Left colon (tissue), 2 donors: ENCODE results near the gene KCTD16. TPM values are rescaled to one million over a fixed set of nuclear protein-coding genes. Genes with fewer than 3 reads are reported as not detected.

Experiments used
- ATAC-seq: fragments of 200-7000 bp; cut with Tn5 transposase; one replicate; pipeline ENCODE4 v1.9.1; 2020; ENCODE audit warnings: mild to moderate bottlenecking, moderate library complexity
- DNase-seq, 2 donors: peaks; one replicate each; pipeline ENCODE4 v3.0.0-alpha.2; 2020
- intact Hi-C, 2 donors: fragments of 100-400 bp; cut with DNase I in 1 of 2; cut with micrococcal nuclease in 1 of 2; formaldehyde crosslinking; loops; one replicate each; pipeline versions ENCODE4 v1.11.2 to v1.14.0; 2022; cut with DNase I, micrococcal nuclease
- total RNA-seq, 2 donors: library from RNA; stranded (reverse); fragmentation: NEBNext Ultra II Directional; extraction: Animal tissue kit (Norgen Biotek cat#: 25700); gene quantifications; one replicate each; pipeline ENCODE4 v1.2.1, GENCODE V29; 2021
- donor health status: DM: no; HTN: no; CAD: no.
- donor health status: DM: yes; HTN: yes; CAD: no.

The KCTD16 gene
- total RNA-seq, 2 donors from 2014 or later, result 0.11 TPM; not detected in 1

DNA sequence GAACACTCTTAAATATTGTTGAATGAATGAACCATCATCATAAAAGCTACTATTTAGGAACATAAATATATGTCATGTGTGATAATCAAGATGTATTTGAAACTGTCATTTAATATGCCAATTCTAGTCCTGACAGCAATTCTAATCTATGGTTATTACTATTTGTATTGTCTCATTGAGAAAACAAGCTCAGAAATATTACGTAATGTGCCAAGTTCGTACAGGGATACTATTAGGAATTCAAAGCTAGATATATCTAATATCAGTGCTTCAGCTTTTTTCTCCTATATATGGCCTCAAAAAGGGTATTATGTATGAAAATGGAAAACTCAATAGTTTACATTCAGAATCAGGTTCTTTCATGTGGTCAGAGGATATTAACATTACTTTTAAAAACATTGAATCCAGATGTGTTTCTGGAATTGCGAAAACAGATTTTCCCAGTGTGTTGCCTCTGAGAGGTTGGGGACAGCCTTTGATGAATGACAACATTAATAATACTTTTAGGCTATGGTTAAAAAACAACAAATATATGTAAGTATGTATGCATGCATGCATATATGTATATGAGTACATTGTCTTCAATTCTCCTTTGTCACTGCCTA lies 95.1 kb downstream of the KCTD16 start:
- DNase-seq, result no peak

DNA sequence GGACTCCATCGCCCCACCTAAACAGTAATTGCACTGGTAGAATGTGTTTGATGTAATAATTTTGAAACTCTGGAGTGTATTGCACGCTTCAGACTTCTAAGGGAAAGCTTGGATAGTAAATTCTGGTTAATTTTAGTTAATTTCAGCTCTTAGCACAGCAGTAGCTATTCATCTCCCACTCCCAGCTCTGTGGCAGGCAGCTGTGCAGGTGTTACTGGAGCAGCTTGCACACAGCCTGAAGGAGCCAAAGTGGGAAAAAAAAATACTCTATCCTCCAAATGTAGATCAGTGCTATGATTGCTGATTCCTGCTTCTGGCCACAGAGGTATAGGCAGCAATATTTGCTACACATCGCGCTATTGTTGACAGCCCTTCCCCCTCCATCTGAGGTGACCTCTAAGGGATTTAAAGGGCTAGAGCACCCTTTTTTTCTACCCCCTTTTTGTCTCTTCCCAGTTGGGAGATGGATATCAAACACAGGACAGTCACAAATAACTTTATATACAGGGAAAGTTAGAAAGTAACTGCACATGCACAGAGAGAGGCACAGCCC lies 97.4 kb downstream of the KCTD16 start:
- intact Hi-C loops, result no loop called here
- no peak for ATAC-seq
- DNase-seq, result no peak

More for the DNA sequence above, 95.1 kb downstream of the KCTD16 start:
- no peak for ATAC-seq
- intact Hi-C loops, result no loop called here

DNA sequence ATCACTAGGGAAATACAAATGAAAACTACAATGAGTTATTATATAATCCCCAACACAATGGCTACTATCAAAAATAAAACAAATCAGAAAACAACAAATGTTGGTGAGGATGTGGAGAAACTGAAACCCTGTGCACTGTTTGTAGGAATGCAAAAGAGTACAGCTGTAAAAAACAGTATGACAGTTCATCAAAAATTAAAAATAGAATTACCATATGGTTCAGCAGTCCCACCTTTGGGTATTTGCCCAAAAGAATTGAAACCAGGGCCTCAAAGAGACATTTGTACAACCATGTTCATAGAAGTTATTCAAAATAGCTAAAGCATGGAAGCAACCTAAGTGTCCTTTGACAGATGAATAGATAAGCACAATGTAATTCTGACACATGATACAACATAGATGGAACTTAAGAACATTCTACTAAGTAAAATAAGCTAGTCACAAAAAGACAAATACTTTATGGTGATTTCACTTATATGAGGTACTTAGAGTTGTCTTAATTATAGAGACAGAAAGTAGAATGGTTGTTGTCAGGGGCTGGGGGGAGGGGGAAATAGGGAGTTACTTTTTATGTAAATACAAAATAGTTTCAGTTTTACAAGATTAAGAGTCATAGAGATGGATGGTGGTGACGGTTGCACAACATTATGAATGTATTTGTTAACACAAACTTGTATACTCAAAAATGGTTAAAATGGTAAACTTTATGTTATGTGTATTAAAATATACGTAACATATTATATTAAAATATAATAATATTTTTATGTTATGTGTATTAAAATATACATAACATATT lies 102.8 kb downstream of the KCTD16 start:
- ATAC-seq, result no peak
- intact Hi-C loops, result no loop called here
- DNase-seq, result no peak

DNA sequence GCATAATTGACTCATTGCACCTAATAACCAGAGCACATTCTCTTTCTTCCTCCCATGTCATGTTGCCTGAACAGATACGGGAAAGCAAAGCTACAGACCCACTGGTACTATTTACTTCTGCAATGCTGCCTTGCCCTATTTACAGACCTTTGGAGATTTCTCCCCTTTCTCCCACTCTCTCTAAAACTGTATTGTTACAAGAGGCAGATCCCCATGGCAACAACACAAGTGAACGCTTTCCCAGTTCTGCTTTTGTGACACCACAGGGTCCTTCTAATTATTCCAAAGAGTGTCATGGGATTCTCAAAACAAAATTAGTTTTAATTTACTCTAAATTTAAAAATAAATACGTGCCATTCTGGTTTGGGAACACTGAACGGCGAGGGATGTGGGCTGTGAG lies 104.7 kb downstream of the KCTD16 start:
- ATAC-seq, result no peak
- intact Hi-C loops, result no loop called here
- DNase-seq, result no peak

DNA sequence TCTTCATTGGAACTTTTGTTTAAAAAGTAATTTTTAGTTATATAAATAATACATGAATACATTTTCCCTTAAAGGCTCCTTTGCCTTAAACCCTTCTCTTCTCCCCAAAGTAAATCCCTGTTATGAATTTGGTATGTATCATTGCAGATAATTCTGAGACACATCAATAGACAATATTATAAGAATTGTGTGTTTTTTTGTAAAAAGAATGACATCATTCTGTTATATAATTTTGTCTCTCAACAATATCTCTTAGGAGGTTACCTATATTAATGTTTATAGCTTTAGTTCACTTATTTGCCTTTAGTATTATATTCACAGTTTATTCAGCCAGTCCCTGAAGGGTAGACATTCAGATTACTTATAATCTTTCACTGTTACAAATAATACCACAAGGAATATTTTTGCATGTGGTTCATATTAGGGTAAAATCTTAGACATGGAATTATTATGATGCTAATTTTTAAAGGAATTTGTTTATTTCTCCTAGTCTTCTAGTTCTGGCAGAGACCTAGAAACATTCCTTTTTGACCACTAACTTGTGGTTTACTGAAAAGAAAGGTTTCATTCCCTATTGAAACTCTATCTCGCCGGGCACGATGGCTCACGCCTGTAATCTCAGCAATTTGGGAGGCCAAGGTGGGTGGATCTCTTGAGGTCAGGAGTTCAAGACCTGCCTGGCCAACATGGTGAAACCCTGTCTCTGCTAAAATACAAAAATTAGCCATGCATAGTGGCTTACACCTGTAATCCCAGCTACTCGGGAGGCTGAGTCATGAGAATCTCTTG lies 105.6 kb downstream of the KCTD16 start:
- DNase-seq (no peak), ATAC-seq (no peak)
- intact Hi-C loops, result no loop called here

DNA sequence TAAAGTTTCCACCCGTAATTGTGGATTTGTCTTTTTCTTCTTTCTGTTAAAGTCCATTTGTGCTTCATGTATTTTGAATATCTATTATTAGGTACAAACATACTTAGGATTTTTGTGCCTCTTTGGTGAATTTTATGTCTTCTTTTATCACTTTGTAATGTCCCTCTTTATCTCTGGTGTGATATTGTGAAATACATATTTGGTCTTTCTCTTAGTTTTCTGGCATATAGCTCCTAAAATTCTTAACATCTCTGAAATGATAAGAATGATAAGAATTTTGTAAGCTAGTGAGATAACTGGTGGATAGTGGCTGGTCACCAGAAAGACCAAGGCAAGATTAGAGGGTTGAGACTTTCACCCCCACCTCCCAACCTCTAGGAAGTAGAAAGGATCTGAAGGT lies 111.1 kb downstream of the KCTD16 start:
- intact Hi-C loops, result no loop called here
- ATAC-seq, result no peak

DNA sequence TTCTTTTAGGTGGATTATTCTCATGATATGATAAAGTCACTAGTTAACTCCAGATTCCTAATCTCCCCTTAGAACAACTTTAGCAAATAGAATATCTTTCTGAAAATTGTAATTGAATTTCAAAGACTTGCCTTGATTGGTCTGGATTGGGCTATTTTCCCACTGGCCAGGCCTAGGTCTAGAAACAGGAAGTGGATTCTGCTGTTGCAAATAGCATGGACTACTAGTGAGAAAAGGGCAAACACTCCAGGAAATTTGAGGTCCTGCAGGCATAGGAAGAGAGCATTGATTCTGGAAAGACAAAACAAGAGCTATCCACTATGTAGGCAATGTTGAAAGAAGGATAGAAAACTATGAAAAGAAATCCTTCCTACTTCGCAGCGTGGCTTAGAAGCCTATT lies 113.4 kb downstream of the KCTD16 start:
- intact Hi-C loops, result no loop called here
- ATAC-seq, result no peak
- DNase-seq, result no peak

More for the DNA sequence above, 111.1 kb downstream of the KCTD16 start:
- DNase-seq, result no peak

DNA sequence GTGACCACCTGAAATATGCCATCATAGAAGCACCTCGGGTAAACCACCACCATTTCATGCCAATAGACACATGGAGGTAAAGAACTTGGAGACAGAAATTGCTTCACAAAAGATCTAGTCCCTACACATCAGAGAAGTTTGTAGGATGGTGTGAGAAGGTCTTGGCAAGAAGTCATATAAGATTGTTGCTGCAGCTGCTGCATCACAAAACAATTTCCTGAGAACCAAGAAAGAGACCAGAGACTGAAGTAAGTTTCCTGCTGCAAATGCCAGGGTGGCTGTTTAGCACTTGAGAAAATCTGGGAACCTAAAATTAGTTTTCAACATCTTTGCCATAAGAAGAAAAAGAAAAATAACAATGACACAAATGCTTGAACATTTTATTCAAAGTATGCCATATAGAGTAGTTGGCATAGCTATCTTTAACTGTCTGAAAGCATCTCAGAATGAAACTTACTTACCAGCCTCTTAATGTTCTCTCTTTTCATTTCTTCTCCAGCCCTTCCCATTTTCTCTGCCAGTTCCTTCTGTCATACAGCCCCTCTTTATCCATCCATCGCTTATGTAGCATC lies 114.3 kb downstream of the KCTD16 start:
- intact Hi-C loops, result no loop called here
- ATAC-seq, result no peak
- no peak for DNase-seq

DNA sequence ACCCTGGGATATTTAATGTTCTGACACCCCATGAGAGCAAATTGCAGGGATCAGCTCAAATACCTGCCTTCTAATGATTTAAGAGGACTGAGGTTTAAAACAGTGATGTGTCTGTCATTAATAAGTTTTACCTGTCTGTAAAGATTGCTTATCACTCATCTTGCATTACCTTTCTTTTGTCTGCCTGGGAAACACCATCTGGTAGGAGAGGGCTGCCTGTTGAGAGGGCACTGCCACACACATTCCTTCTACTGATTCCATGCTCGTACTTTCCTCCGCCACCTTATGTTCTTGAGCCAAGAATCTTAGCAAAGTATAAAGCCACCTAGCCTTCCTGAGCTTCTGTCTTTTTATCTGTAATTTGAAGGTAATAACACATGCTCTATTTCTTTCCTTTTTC lies 118.6 kb downstream of the KCTD16 start:
- DNase-seq (no peak), ATAC-seq (no peak)
- intact Hi-C loops, result no loop called here

DNA sequence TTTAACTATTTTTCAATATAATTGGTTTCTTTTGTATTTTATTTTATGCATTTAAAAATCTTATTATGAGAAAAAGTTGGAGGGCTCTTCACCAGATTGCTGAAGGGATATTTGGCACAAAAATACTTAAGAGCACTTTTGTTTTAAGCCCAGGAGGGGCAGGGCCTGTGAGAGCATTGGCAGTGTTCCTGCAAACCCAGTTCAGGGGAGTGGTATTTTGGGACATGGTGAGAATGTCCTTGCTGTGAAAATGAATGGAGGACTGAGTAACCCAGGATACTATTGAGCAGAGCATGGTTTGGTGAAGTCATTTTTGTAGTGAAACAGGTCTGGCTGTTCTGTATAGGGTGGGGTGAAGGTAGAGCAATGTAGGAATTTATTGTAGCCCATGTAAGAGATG lies 121.4 kb downstream of the KCTD16 start:
- intact Hi-C loops, result no loop called here
- no peak for ATAC-seq

DNA sequence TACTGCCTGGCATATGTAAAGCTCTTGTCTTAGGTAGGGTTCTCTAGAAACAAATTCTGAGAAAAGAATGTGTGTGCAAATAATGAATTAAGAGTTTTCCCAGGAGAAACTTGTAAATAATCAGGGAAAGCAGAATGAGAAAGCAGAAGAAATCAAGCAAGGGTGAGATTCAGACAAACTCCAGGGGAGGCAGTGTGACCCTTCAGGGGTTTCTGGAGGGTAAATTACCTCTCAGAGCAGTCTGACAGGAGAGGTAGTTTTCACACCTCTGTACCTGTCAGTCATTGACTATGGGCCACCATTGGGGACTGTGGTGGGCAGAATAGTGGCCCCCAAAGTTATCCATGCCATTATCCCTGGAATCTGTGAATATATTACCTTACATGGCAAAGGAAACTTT lies 124.6 kb downstream of the KCTD16 start:
- ATAC-seq, result no peak
- intact Hi-C loops, result no loop called here
- no peak for DNase-seq

More for the DNA sequence above, 121.4 kb downstream of the KCTD16 start:
- DNase-seq, result no peak

DNA sequence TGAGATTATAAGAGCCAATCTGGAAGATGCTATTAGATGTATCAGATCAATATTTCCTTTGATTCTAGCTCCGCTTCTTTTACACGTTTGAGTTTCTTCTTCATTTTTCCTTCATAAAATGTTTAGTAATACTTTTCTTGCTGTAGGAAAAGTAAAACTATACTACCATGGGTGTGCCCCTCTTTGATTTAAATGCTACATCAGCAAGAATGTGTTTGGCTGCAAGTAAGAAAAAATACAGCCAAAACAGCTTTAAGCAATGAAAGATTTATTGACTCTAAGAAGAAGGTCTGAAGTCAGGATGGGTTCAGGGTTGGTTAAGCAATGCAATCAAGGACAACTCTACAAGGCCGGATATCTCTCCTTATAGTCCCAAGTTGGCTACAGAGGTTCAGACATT lies 126.4 kb downstream of the KCTD16 start:
- DNase-seq (no peak), ATAC-seq (no peak)
- intact Hi-C loops, result no loop called here

DNA sequence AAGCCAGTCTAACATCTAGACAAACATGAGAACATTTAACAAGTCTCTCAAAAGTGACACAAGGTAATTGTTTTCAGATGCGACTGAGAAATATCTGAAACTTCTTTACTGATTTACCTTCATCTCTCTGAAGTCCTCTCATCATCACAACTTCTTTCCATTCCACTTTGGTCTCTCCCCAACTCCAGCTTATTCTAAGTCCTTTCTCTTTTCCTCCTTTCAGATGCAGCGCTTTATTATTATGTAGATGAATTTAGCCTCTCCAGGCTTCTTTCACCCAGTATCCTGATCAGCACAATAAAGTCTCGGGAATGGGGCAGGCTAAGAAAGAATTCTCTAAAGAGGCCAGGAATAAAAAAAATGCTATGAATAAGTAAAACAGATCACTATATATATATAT lies 128.0 kb downstream of the KCTD16 start:
- DNase-seq, result no peak
- no peak for ATAC-seq
- intact Hi-C loops, result no loop called here

DNA sequence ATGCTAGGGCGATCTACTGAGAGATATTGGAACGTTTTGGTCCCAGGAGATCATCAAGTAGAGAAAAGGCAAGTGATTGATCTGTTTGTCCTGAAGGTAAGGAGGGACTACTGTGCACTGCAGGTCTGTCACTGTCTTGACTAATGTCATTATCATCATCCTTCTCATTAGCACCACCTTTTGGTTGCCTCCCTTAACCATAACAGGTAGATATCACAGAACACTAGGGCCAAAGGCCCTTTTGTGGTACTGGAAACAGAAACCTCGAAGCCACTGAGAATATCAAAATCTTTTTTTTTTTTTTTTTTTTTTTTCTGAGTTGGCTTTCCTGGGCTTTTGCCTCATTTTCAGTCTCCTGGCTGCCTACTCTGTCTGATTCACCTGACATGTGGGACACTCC lies 134.0 kb downstream of the KCTD16 start:
- no peak for ATAC-seq
- no peak for DNase-seq

DNA sequence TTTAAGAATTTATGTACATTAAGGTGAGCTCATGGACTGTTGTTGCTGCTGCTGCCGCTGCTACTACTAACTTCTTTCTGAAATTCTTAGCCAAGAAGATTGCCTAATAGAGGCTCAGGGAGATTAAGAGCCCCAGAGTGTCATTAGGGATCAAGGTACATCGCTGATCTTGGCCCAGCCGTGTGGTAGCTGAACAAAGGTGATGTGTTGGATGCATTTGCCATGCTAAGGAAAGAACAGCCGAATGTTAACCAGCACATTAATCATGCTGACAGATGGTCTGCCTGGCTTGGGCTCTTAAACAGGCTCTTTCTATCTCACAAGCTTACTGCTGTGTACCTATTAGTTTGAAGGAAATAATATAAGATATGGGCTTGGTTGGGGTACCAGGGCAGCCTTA lies 137.1 kb downstream of the KCTD16 start:
- intact Hi-C loops, result no loop called here

More for the DNA sequence above, 134.0 kb downstream of the KCTD16 start:
- intact Hi-C loops, result no loop called here

DNA sequence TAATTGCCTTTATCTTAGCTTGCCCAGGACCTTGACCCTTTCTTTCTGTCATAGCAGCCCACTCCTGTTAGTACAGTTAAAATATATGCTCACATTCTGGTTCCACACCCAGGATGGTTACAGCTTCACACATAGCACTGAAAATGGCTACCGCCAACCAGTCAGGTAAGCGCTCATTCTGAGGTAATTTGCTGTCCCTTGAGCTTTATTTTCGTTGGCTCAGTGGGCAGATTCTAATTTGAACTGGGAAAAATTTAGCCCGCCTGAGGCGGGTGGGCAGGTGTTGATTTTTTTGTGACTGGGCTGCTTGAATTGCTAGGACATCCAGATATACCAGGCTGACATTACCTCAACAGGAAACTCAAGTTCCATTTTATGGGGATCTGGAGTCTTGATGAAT lies 137.5 kb downstream of the KCTD16 start:
- DNase-seq, result no peak
- no peak for ATAC-seq
- intact Hi-C loops, result no loop called here

More for the DNA sequence above, 137.1 kb downstream of the KCTD16 start:
- ATAC-seq (peak; percentile 56), DNase-seq (no peak)

DNA sequence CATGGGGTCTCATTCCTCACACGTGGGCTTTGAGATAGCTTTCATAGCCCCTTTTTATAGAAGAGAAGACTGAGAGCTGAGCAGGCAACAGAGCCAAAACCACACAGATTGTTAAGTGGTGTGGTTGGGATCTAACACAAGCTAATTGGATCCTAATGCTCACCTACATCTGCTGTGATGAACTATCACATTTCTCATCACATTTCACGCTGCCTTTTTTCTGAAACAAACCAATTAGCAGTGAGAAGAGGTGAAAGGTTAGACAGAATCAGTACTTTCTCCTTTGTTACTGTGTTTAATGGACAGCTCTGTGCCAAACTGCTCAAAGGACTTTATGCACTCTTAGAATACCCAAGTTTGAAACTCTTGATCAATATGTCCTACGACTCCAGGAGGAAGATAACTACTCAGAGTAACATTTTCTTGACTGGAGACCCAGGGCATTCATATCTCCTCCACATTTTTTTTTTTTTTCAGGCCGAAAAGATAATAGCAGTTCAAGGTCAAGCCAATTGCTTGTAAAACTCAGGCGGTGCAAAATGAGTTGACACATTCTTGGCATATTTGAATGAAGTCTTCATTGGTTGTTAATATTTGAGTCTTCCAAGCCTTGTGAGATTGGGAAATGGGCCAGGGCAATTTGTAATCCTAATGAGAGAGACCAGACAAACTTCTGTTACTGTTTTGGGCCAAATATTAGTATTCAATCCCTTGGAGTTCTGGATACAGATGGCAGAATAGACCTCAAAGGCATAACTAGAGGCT lies 138.4 kb downstream of the KCTD16 start:
- DNase-seq, result no peak
- no peak for ATAC-seq
- intact Hi-C loops, result no loop called here

DNA sequence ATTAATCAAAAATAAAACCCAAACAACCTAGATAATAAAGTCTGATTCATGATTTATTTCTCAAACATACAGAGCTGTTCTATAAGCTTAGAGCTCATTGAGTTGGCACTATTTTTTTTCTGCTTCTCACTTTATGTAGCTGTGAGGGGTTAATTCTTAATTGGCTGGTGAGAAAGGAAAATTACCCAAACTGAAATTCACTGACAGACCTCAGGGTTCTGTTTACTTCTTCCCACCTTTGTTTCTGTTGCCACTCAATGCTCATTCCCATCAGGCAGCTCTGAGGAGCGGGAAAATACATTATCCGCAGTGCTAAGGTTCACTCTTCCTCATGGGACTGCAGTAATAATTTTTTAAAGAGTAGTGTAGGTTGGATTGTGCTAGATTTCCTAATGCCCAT lies 139.9 kb downstream of the KCTD16 start:
- intact Hi-C loops, result no loop called here
- ATAC-seq (no peak), DNase-seq (no peak)
